Loucy (cell line): ENCODE data around the gene SNRNP48.

Source experiments
- EZH2phosphoT487 ChIP-seq: fragments of 200-600 bp; IDR thresholded peaks from 2 replicates; pipeline ENCODE4 v1.6.1; 2018; ENCODE audit warnings: antibody characterized with exemption, mild to moderate bottlenecking, moderate library complexity, borderline replicate concordance
- TF ChIP-seq, protein P1 (sequence below): fragments of 200-600 bp; sonication (generic); conservative IDR thresholded peaks from 2 replicates; pipeline ENCODE4 v1.5.1; 2014; ENCODE audit warnings: mild to moderate bottlenecking, antibody characterized with exemption, low read length

DNA sequence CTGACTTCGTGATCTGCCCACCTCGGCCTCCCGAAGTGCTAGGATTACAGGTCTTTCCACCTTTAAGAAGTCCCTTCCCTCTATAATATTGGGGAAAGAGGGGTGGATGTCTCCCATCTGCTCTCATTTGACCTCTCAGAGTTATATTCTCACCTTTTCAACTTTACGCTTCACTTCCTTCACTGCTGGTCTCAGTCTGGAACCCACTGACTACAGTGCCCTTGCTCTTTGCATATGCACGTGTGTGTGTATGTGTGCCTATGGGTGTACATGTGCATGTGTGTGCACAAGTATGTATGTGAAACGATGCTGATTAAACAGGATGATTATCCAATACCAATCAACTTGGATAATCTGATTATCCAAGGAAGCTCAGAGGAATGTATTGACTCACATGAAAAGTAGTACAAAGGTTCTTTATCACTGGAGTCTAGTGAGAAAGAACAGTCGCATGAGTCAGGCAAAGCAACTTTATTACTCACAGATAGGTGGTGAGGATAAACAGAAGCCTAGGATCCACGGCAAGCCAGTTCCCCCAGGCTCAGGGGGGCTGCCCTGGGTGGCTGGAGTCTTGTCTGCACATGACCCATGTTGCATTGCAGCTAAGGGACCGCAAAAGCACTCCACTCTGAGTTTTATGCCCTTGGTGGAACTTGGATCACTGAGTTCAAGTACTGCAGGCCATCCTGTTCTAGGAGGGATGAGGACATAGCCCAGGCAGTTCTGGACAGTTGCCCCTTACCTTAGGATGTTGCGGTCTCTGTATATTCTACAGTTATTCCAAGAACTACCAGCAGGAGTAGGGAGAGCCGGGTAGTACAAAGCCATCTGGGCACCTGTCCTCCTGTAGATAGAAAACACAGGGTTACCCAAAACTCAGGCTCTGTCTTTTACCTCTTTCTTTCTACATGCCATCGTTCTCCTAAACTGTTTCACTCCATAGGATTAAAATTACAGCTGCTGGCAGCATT lies 50.9 kb downstream of the SNRNP48 start:
- TF ChIP-seq, protein P1, sequence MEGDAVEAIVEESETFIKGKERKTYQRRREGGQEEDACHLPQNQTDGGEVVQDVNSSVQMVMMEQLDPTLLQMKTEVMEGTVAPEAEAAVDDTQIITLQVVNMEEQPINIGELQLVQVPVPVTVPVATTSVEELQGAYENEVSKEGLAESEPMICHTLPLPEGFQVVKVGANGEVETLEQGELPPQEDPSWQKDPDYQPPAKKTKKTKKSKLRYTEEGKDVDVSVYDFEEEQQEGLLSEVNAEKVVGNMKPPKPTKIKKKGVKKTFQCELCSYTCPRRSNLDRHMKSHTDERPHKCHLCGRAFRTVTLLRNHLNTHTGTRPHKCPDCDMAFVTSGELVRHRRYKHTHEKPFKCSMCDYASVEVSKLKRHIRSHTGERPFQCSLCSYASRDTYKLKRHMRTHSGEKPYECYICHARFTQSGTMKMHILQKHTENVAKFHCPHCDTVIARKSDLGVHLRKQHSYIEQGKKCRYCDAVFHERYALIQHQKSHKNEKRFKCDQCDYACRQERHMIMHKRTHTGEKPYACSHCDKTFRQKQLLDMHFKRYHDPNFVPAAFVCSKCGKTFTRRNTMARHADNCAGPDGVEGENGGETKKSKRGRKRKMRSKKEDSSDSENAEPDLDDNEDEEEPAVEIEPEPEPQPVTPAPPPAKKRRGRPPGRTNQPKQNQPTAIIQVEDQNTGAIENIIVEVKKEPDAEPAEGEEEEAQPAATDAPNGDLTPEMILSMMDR = no peak
- no peak for TF ChIP-seq EZH2phosphoT487
